GM19372 (cell line): ENCODE data around the gene LAMB3.

Experiments
- ATAC-seq: cut with Tn5 transposase; IDR thresholded peaks from one replicate; pipeline ENCODE4 v1.9.1; 2021; ENCODE audit warnings: mild to moderate bottlenecking, low read depth, moderate library complexity; ENCODE audit not compliant: unreplicated experiment

Gene LAMB3

GRCh38 chr1:209601809-209602657, 50.2 kb downstream of the LAMB3 start:
- no peak for ATAC-seq

- no peak for ATAC-seq
These were observed 51.7 kb downstream of the LAMB3 start for GRCh38 chr1:209600541-209600940.

DNA sequence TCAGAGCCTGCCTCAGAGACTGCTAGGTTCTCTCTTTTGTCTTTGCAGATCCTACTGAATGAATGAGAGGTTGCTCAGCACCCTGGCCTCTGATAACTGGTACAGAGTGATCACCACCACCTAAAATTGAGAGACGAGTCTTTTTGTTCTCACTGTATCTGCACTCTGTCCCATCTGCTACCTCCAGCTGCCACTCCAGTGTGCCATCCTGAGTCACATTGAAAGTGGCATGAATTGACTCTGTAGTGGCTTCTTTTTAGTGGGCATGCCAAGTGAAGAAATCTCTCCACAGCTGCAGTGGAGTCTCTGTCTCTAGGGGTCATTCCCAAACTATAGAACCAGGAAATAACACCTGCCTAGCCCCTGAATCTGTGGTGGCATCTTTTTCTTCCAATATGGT, 54.0 kb downstream of the LAMB3 start:
- ATAC-seq: no peak

DNA sequence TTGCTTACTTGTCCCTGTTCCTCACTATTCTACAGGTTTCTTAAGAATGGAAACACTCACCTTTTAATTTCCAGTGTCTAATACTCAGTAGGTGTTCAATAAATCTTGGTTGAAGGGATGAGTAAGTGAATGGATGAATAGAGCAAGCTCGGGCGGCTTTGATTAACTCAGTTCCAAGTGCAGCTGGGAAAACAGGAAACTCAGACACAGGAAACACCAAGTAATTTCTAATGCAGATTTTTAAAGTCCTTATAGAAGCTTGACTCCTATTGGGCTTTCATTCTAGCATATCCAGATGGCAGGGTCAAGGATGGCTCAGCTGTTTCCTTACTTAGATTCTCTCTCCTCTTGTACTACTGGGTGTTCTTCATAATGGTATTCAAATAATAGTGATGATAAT, 54.7 kb downstream of the LAMB3 start:
- no peak for ATAC-seq

DNA sequence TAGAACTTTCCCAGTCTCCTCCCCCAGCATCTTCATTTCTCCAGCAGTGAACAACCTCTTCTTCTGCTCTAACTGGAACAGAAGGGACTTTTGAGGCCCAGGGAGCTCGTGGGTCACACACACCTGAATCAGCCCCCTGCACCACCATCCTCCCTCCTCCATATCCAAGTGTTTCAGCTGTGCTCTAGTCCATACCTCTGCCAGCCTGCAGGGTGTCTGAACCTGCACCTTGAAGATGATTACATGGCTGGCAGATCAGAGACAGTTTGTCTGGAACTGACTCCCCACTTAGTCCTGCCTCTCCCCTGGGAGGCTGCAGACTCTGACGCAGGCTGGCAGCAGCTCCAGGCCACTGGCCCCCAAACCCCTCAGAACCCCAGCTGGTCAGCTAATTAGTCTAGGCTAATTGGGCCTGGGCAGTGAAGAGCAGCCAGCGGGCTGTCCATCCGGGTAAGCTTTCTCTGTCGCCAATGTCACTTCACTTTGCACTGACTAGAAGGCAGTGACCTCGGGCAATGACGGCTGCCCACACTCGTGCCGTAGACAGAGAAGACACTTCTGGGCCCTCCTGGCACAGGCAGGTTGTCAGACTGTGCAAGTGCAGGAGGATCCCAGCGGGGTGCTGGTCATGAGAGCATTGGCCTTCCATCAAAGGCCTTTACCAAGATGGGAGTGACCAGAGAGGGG, 56.5 kb downstream of the LAMB3 start:
- no peak for ATAC-seq

- no peak for ATAC-seq
These were observed 57.2 kb downstream of the LAMB3 start for GRCh38 chr1:209595028-209595427.

GRCh38 chr1:209594440-209594839, 57.8 kb downstream of the LAMB3 start:
- no peak for ATAC-seq

GRCh38 chr1:209593747-209594146, 58.5 kb downstream of the LAMB3 start:
- ATAC-seq: no peak

DNA sequence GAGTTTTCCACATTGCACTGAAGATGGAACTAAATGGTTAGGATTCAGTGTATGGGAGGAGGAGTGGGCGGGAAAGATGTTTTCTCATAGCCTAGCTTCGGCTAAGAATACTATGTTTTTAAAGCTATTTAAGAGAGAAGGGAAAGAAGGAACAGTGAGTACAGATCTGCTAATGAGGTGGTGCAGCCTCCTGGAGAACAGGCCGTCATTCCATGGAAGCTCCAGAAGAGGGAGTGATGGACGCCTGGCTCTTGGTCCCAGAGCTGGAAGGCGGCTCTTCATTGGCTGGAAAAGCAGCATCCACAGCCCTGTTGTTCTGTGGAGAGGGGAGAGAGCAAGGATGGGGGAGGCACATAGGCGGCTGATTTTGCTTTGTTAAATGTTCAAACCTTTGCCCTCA, 61.8 kb downstream of the LAMB3 start:
- no peak for ATAC-seq

- ATAC-seq: no peak
These were observed 62.4 kb downstream of the LAMB3 start for GRCh38 chr1:209589863-209590262.

DNA sequence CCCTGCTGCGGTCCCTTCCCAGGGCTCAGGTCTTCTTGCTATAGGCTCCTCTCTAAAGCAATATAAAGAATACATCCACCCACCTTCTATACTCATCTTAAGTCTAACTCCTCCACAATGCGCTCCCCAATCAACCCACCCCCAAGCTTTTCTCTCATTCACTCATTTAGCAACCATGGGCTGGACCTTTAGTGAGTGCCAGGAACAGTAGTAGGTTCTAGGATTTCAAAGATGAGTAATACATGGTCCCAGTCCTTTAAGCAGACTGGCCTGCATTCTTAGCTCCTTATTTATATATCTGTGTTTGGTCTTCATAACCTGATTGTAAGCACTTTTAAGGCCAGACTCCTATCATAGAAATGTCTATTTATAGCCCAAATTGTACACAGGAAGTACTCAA, 62.8 kb downstream of the LAMB3 start:
- no peak for ATAC-seq

DNA sequence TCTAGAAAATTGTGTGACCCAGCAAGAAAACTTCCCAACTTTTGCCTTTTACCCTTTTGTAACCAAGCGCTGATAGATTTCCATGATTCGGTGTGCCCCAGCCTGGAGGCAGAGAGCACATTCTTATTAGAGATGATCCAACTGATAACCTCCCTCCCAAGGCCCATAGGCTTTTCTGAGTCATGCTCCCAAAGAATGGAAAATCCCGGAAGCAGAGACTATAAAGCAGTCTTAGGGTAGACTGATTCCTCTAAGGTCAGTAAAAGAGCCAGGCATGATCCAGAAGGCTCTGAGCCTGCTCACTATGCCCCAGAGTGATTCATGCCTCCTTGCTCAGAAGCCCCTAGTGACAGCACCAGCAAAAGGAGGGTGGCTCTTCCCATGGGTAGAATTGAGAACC, 64.4 kb downstream of the LAMB3 start:
- ATAC-seq: no peak

- no peak for ATAC-seq
These were observed 65.9 kb downstream of the LAMB3 start for GRCh38 chr1:209586221-209586740.

- ATAC-seq: no peak
These were observed 66.6 kb downstream of the LAMB3 start for GRCh38 chr1:209585672-209586071.

DNA sequence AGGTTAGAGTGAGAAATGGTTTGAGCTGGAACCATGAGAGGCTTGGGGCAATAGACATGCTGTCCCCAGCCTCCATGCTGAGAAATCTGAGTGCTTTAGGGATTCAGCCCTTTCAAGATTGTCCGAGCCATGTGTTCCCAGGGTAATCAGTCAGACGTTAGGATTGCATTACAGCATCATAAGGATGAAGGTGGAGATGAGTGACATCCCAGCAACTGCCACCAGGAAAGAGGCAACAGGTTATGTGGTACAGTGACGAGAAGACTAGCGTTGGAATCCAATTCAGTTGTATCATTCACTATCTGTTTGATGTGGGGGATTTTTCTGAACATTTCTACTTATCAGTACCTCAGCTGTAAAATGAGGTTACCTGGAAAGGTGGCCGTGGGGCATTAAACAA, 67.0 kb downstream of the LAMB3 start:
- no peak for ATAC-seq

- ATAC-seq: no peak
These were observed 68.0 kb downstream of the LAMB3 start for GRCh38 chr1:209584231-209584672.

GRCh38 chr1:209583408-209583807, 68.8 kb downstream of the LAMB3 start, which contains the start of gene CAMK1G:
CAMK1G (plus strand) TSS chr1:209583714; CDS start chr1:209594984, 11,270 bp downstream.
- no peak for ATAC-seq

GRCh38 chr1:209580577-209580976, 71.6 kb downstream of the LAMB3 start:
- no peak for ATAC-seq

DNA sequence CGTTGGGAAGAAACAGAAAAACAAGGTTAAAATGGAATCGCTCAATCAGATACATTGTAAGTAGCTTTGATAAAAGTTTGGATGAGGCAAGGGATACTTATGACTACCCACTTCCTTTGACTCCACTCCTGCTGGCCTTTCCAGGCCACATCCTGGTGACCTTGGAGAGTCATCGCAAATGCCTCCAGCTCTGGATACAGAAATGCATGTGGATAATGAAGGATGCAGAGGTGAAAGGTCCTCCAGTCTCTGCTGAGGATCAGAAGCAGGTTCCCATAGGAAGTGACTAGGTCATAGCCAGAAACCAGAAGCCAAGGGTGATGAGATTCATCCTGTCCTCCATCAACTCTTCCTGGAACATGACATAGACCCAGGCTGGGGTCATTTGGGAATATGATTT, 74.9 kb downstream of the LAMB3 start:
- ATAC-seq: no peak

DNA sequence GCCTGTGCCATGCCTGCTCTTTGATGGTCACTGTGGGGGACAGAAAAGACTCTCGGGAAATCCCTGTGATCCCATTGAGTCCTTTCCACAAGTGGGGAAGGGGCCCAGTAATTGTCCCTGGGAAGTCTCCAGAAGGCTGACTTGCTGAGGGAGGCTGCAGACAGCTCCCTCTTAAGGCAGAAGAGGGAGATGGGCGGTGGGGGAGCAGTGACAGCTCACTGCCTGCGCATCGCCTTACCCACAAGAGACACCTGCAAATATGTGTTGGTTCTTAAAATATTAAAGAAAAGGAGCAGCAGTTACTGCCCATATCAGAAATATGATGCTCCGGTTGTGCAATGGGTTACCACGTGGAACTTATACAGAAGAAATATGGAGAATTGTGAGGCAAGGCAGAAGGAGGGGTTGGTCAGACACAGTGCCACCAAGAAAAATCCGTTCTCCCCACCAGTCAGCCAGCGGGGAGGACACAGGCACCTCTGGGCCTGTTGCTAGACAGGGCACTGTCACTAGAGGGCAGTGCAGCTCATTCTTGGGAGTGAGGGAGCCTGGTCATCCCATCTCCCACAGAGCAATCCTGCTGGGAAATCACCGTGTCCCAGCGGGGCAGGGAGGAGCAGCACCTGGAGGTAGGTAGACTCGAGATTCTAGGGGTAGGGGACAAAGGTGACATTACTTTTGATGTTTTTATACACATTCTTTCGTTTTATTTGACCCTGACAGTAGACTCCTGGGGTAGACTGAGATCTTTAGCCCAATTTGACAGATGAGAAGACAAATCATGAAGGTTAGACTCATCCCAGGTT, 75.6 kb downstream of the LAMB3 start:
- no peak for ATAC-seq

GRCh38 chr1:209570743-209571142, 81.5 kb downstream of the LAMB3 start:
- ATAC-seq: no peak
